ENCODE measurements around the gene PLAGL1.

PLAGL1 gene

DNA sequence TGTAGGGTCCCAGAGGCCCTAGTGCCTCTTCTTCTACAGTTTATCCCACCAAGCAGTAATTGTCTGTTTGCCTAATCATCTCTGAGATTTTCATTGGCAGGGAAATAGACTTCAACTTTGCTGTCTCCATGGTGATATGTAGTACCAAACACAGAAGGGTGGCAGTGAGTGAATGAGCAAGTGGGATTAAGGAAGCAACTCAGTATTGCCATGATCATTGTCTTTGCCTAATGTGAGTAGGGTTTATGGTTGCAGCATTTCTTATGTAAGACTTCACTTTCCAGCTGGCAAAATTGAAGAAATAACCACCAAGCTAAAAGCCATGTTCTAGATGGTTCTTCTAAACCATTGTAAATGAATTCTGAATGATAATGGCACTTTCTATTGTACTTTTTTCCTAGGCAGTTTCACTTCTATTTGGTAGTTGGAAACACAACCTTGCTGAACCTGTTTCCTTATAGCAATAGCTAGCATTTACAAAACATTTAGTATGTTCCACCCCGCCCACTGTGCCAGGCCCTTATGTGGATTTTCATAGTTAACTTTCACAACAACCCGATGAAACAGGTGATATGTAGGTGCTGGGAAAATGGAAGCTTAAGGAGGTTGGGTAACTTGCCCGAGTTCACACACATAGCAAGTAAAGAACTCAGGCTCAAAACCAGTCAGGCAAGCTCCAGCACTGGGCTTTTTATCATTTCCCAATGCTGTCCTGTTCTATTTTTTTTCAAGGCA, 111.8 kb downstream of the PLAGL1 start:
- no peak for TF ChIP-seq CTCF (IDR thresholded peaks at IDR 0.05; ENCODE audit: low read length)
- no peak for TF ChIP-seq EZH2 (IDR thresholded peaks at IDR 0.05; ENCODE audit: borderline replicate concordance, low read length)
- no peaks in the 10 kb centered on the region for H3K79me2 ChIP-seq (ENCODE audit: insufficient read depth, low read length)
- no peaks in the 10 kb centered on the region for H3K36me3 ChIP-seq (ENCODE audit: insufficient read depth, low read length)
- no peak overlapping the region for H3K4me2 ChIP-seq (ENCODE audit: low read length)
- H2AFZ ChIP-seq (ENCODE audit: low read length): no peak overlapping the region
- H3K4me1 ChIP-seq (ENCODE audit: insufficient read depth, low read length, severe bottlenecking): no peaks in the 10 kb centered on the region
- H3K27me3 ChIP-seq (ENCODE audit: insufficient read depth, low read length): no peaks in the 10 kb centered on the region
- no peaks in the 10 kb centered on the region for H3K9me2 ChIP-seq (ENCODE audit: low read depth, low read length)
- H3K27ac ChIP-seq (ENCODE audit: low read depth, low read length, poor library complexity, severe bottlenecking): no peak overlapping the region
- H3K9me3 ChIP-seq (ENCODE audit: low read length): no peaks in the 10 kb centered on the region
- no peak overlapping the region for H3K4me3 ChIP-seq (ENCODE audit: low read depth, low read length, poor library complexity, severe bottlenecking)
- H3K9ac ChIP-seq (ENCODE audit: low read length): no peak overlapping the region
- no peaks in the 10 kb centered on the region for H4K20me1 ChIP-seq (ENCODE audit: insufficient read depth, low read length)
- H3F3A ChIP-seq (ENCODE audit: insufficient read depth, low read length): no peaks in the 10 kb centered on the region

DNA sequence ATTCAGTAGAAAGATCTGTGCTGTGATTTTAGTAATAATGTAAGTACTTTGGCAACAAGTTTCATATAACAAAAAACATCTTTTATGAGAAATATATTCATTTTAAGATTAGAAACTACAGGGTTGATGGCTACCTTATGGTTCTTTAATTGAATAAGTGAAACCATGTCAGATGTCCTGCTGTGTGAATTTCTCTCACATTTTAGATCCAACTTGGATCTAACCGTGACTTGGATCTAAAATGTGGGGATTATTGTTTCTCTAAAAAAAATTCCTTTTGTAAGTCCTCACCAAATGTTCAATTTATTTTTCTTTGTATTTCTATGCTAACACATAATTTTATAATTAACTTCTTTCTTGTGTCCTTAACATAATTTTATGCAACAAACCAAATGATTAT, 113.4 kb downstream of the PLAGL1 start:
- Histone ChIP-seq H3K79me2 (ENCODE audit: insufficient read depth, low read length) (no peaks in the 10 kb centered on the region), H3K9me3 (ENCODE audit: low read length) (no peaks in the 10 kb centered on the region), H4K20me1 (ENCODE audit: insufficient read depth, low read length) (no peaks in the 10 kb centered on the region), H2AFZ (ENCODE audit: low read length) (no peak overlapping the region), H3K9ac (ENCODE audit: low read length) (no peak overlapping the region), H3K27me3 (ENCODE audit: insufficient read depth, low read length) (no peaks in the 10 kb centered on the region), H3K4me1 (ENCODE audit: insufficient read depth, low read length, severe bottlenecking) (no peaks in the 10 kb centered on the region), H3K27ac (ENCODE audit: low read depth, low read length, poor library complexity, severe bottlenecking) (no peak overlapping the region), H3K36me3 (ENCODE audit: insufficient read depth, low read length) (no peaks in the 10 kb centered on the region), H3K4me3 (ENCODE audit: low read depth, low read length, poor library complexity, severe bottlenecking) (no peak overlapping the region), H3K4me2 (ENCODE audit: low read length) (no peak overlapping the region), H3F3A (ENCODE audit: insufficient read depth, low read length) (no peaks in the 10 kb centered on the region), H3K9me2 (ENCODE audit: low read depth, low read length) (no peaks in the 10 kb centered on the region)
- TF ChIP-seq CTCF (IDR thresholded peaks at IDR 0.05; ENCODE audit: low read length): no peak
- no peak for TF ChIP-seq EZH2 (IDR thresholded peaks at IDR 0.05; ENCODE audit: borderline replicate concordance, low read length)
